Fibroblast of lung (primary cell): Measurements from ENCODE around the gene CDK10. TPM values are rescaled to one million over a fixed set of nuclear protein-coding genes. Genes with fewer than 3 reads are reported as not detected.
A peak's percentile ranks its signal among the peaks of the same experiment; 100 is the strongest.

Experiments
- DNase-seq, 2 donors: peaks; one replicate each; pipeline versions ENCODE4 v3.0.0 to v3.0.0-alpha.2; 2010; ENCODE audit warnings: low read depth in 2 of 2
- H2AFZ ChIP-seq: 2 replicates; pipeline ENCODE4 v1.5.1; 2012; ENCODE audit warnings: low read length, control low read depth, inconsistent platforms
- H3K27ac ChIP-seq: 2 replicates; pipeline ENCODE4 v1.5.1; 2011; ENCODE audit warnings: low read length, control low read depth; ENCODE audit not compliant: insufficient read depth
- H3K27me3 ChIP-seq: 2 replicates; pipeline ENCODE4 v1.5.1; 2011; ENCODE audit warnings: mild to moderate bottlenecking, low read length; ENCODE audit not compliant: control insufficient read depth, insufficient read depth
- H3K36me3 ChIP-seq: 2 replicates; pipeline ENCODE4 v1.5.1; 2011; ENCODE audit warnings: low read length; ENCODE audit not compliant: control insufficient read depth, insufficient read depth
- H3K4me1 ChIP-seq: 2 replicates; pipeline ENCODE4 v1.5.1; 2011; ENCODE audit warnings: low read length; ENCODE audit not compliant: control insufficient read depth, insufficient read depth; ENCODE audit errors: extremely low read depth
- H3K4me2 ChIP-seq: 2 replicates; pipeline ENCODE4 v1.5.1; 2011; ENCODE audit warnings: low read length, control low read depth; ENCODE audit not compliant: insufficient read depth; ENCODE audit errors: extremely low read depth
- H3K4me3 ChIP-seq, 4 experiments: fragments of 200-600 bp in 1 of 4; sonication (generic) in 1 of 4; replicated peaks in 1 of 4; 2 replicates each; pipeline ENCODE4 v1.5.1; 2011 to 2016; ENCODE audit warnings: low read length in 4 of 4, low read depth in 3 of 4, mild to moderate bottlenecking in 3 of 4, control low read depth in 2 of 4, inconsistent platforms in 1 of 4, mixed read lengths in 1 of 4; ENCODE audit not compliant: insufficient read depth in 1 of 4; ENCODE audit errors: control extremely low read depth in 1 of 4
- H3K79me2 ChIP-seq: 2 replicates; pipeline ENCODE4 v1.5.1; 2012; ENCODE audit warnings: mild to moderate bottlenecking, low read length, inconsistent platforms; ENCODE audit not compliant: control insufficient read depth, insufficient read depth
- H3K9ac ChIP-seq: 2 replicates; pipeline ENCODE4 v1.5.1; 2011; ENCODE audit warnings: mild to moderate bottlenecking, low read length, control low read depth; ENCODE audit not compliant: insufficient read depth
- H3K9me3 ChIP-seq: 2 replicates; pipeline ENCODE4 v1.5.1; 2012; ENCODE audit warnings: low read depth, low read length; ENCODE audit not compliant: control insufficient read depth, insufficient read depth
- H4K20me1 ChIP-seq: 2 replicates; pipeline ENCODE4 v1.5.1; 2011; ENCODE audit warnings: low read length; ENCODE audit not compliant: control insufficient read depth, insufficient read depth; ENCODE audit errors: extremely low read depth
- CTCF ChIP-seq, 2 donors: IDR thresholded peaks in 1 of 2; conservative IDR thresholded peaks in 1 of 2; 1 replicate in 1 of 2; 2 replicates in 1 of 2; pipeline ENCODE4 v1.5.1; 2011 to 2012; ENCODE audit warnings: low read length in 2 of 2, control low read depth in 1 of 2, inconsistent platforms in 1 of 2, low read depth in 1 of 2, mild to moderate bottlenecking in 1 of 2
- EZH2 ChIP-seq: IDR thresholded peaks from 2 replicates; pipeline ENCODE4 v1.5.1; 2012; ENCODE audit warnings: low read length, control low read depth, mild to moderate bottlenecking; ENCODE audit errors: missing control alignments
- polyA plus RNA-seq, 2 donors: library from polyadenylated mRNA; depleted of rRNA in 1 of 2; stranded (reverse) in 1 of 2; unstranded in 1 of 2; fragments of >200 nt; gene quantifications; 2 replicates each; pipeline ENCODE4 v1.2.1, GENCODE V29; 2011 to 2012; ENCODE audit warnings: missing spikeins in 1 of 2
- total RNA-seq: library from RNA; depleted of rRNA; stranded (reverse); fragments of >200 nt; gene quantifications from 2 replicates; pipeline ENCODE4 v1.2.1, GENCODE V29; 2014

The CDK10 gene
- total and polyA plus RNA-seq, 2 donors (not counting 1 experiment from before 2014, with no cell fraction given): 22.9 to 41.9 TPM

- Histone ChIP-seq H4K20me1 (no peaks in the 10 kb centered on the region), H3K27ac (peak overlapping the region; percentile 27), H3K27me3 (no peaks in the 10 kb centered on the region), H3K4me1 (no peaks in the 10 kb centered on the region), H2AFZ (no peak overlapping the region), H3K4me3 (peak overlapping the region; percentile 47 to 54 (median 51)), H3K79me2 (no peaks in the 10 kb centered on the region), H3K4me2 (peak overlapping the region; percentile 69), H3K36me3 (peaks cover 4% of the 10 kb centered on the region), H3K9ac (peak overlapping the region; percentile 53), H3K9me3 (no peaks in the 10 kb centered on the region)
- peak; percentile 30 to 71 for DNase-seq
- TF ChIP-seq CTCF (conservative IDR thresholded peaks at IDR 0.05 in 1 of 2, IDR thresholded peaks at IDR 0.05 in 1 of 2; ENCODE audit: low read depth in 1 of 2, low read length in 2 of 2) (no peak), EZH2 (no peak)
These were observed 25.2 kb downstream of the CDK10 start for GRCh38 chr16:89711601-89712273.

GRCh38 chr16:89712274-89712781 lies 25.8 kb downstream of the CDK10 start:
- no peak overlapping the region for H2AFZ ChIP-seq
- H3K4me3 ChIP-seq: peak overlapping the region; percentile 47 to 54 (median 51)
- H4K20me1 ChIP-seq: no peaks in the 10 kb centered on the region
- H3K4me2 ChIP-seq: peak overlapping the region; percentile 69
- H3K9ac ChIP-seq: peak overlapping the region; percentile 53
- H3K4me1 ChIP-seq: no peaks in the 10 kb centered on the region
- no peaks in the 10 kb centered on the region for H3K79me2 ChIP-seq
- peak overlapping the region; percentile 27 for H3K27ac ChIP-seq
- DNase-seq: peak; percentile 17 to 21
- TF ChIP-seq EZH2: no peak
- no peak for TF ChIP-seq CTCF (conservative IDR thresholded peaks at IDR 0.05 in 1 of 2, IDR thresholded peaks at IDR 0.05 in 1 of 2; ENCODE audit: low read depth in 1 of 2, low read length in 2 of 2)
- H3K36me3 ChIP-seq: peaks cover 4% of the 10 kb centered on the region
- no peaks in the 10 kb centered on the region for H3K9me3 ChIP-seq
- no peaks in the 10 kb centered on the region for H3K27me3 ChIP-seq

- peaks cover 12% of the 10 kb centered on the region for H3K4me1 ChIP-seq
- no peak overlapping the region for H2AFZ ChIP-seq
- peaks cover 5% of the 10 kb centered on the region for H3K79me2 ChIP-seq
- H3K9ac ChIP-seq: no peak overlapping the region
- no peak overlapping the region for H3K27ac ChIP-seq
- no peak overlapping the region for H3K4me2 ChIP-seq
- no peak for DNase-seq
- no peaks in the 10 kb centered on the region for H4K20me1 ChIP-seq
- H3K27me3 ChIP-seq: no peaks in the 10 kb centered on the region
- TF ChIP-seq CTCF (conservative IDR thresholded peaks at IDR 0.05 in 1 of 2, IDR thresholded peaks at IDR 0.05 in 1 of 2; ENCODE audit: low read depth in 1 of 2, low read length in 2 of 2) (no peak), EZH2 (no peak)
- H3K36me3 ChIP-seq: peaks cover 4% of the 10 kb centered on the region
- H3K4me3 ChIP-seq: no peak overlapping the region
- H3K9me3 ChIP-seq: no peaks in the 10 kb centered on the region
These were observed 30.0 kb downstream of the CDK10 start for GRCh38 chr16:89716493-89716892.
